A549 (cell line): Measurements from ENCODE around the gene MAML2. TPM values are rescaled to one million over a fixed set of nuclear protein-coding genes. Genes with fewer than 3 reads are reported as not detected.
A peak's percentile ranks its signal among the peaks of the same experiment; 100 is the strongest.

Source experiments
- ATAC-seq, 2 experiments: fragments of 200-7000 bp in 1 of 2; fragments of >200 bp in 1 of 2; cut with Nextera tagmentation in 1 of 2; cut with Tn5 transposase in 1 of 2; 3 replicates each; pipeline versions ENCODE4 v1.8.0 to v1.9.1; 2018 to 2020; ENCODE audit warnings: mild to moderate bottlenecking in 1 of 2, moderate library complexity in 1 of 2
- CTCF ChIA-PET: fragments of 300-600 bp; sonication (Branson Sonifier 250); formaldehyde crosslinking; extraction: SDS; loops from one replicate; lab custom pipeline; 2021; ENCODE audit warnings: antibody characterized with exemption, inconsistent platforms; lab: Yijun Ruan, JAX
- POLR2A ChIA-PET: fragments of 350-600 bp; formaldehyde crosslinking; extraction: SDS; loops from one replicate; lab custom pipeline; 2021; ENCODE audit warnings: antibody characterized with exemption, inconsistent platforms; lab: Yijun Ruan, JAX
- DNase-seq, 2 experiments: peaks; one replicate each; pipeline versions ENCODE4 v3.0.0 to v3.0.0-alpha.2; 2011 to 2016; ENCODE audit warnings: low read depth in 1 of 2, low spot score in 1 of 2
- FAIRE-seq: peaks from 2 replicates; lab custom pipeline; 2011; peaks lifted over from hg19 to GRCh38; lab: Jason Lieb, UNC
- H3K27ac ChIP-seq, 2 experiments: fragments of >200 bp; sonication (Bioruptor Twin); formaldehyde crosslinking; 3 replicates each; pipeline ENCODE4 v1.5.1; 2016 to 2017
- H3K4me1 ChIP-seq: fragments of >200 bp; sonication (Bioruptor Twin); formaldehyde crosslinking; 3 replicates; pipeline ENCODE4 v1.6.1; 2016
- H3K4me2 ChIP-seq: fragments of >200 bp; sonication (Bioruptor Twin); formaldehyde crosslinking; 3 replicates; pipeline ENCODE4 v1.6.1; 2016
- H3K4me3 ChIP-seq: fragments of >200 bp; sonication (Bioruptor Twin); formaldehyde crosslinking; 3 replicates; pipeline ENCODE4 v1.5.1; 2016
- H3K9me3 ChIP-seq: fragments of >200 bp; sonication (Bioruptor Twin); formaldehyde crosslinking; 3 replicates; pipeline ENCODE4 v1.6.1; 2016
- BCL3 ChIP-seq: fragments of >200 bp; sonication (Bioruptor Twin); formaldehyde crosslinking; IDR thresholded peaks from 3 replicates; pipeline ENCODE4 v1.6.1; 2016
- CBX8 ChIP-seq: fragments of 200-600 bp; sonication (generic); IDR thresholded peaks from 2 replicates; pipeline ENCODE4 v1.6.1; 2016
- CEBPB ChIP-seq, 2 experiments: fragments of >200 bp in 1 of 2; sonication (Bioruptor Twin) in 1 of 2; formaldehyde crosslinking in 1 of 2; IDR thresholded peaks; 2 replicates each; pipeline ENCODE4 v1.6.1; 2012 to 2016
- CHD4 ChIP-seq: fragments of 200-600 bp; sonication (generic); IDR thresholded peaks from 2 replicates; pipeline ENCODE4 v1.6.1; 2016; ENCODE audit warnings: antibody characterized with exemption, mild to moderate bottlenecking, borderline replicate concordance
- ESRRA ChIP-seq: fragments of 150-350 bp; IDR thresholded peaks from 2 replicates; pipeline ENCODE4 v1.6.1; 2014; ENCODE audit warnings: mild to moderate bottlenecking, low read length, borderline replicate concordance
- FOXS1 ChIP-seq: fragments of 250-450 bp; sonication (Bioruptor Pico); IDR thresholded peaks from 2 replicates; pipeline ENCODE4 v1.5.0; 2020; ENCODE audit warnings: mild to moderate bottlenecking, moderate library complexity
- GATA3 ChIP-seq: IDR thresholded peaks from 2 replicates; pipeline ENCODE4 v1.6.1; 2012; ENCODE audit warnings: borderline replicate concordance
- HES2 ChIP-seq: fragments of >200 bp; sonication (Bioruptor Twin); formaldehyde crosslinking; IDR thresholded peaks from 2 replicates; pipeline ENCODE4 v1.6.1; 2016
- HEYL ChIP-seq: fragments of 250-450 bp; sonication (Bioruptor Pico); IDR thresholded peaks from 2 replicates; pipeline ENCODE4 v1.8.0; 2021; ENCODE audit warnings: mild to moderate bottlenecking, moderate library complexity
- HMGXB4 ChIP-seq: fragments of 250-450 bp; sonication (Bioruptor Pico); IDR thresholded peaks from 2 replicates; pipeline ENCODE4 v1.5.0; 2021; ENCODE audit warnings: mild to moderate bottlenecking, moderate library complexity, borderline replicate concordance
- JUN ChIP-seq, 2 experiments: fragments of >200 bp; sonication (Bioruptor Twin); formaldehyde crosslinking; IDR thresholded peaks; 2 replicates in 1 of 2; 3 replicates in 1 of 2; pipeline ENCODE4 v1.6.1; 2016 to 2017
- NR3C1 ChIP-seq: fragments of >200 bp; sonication (Bioruptor Twin); formaldehyde crosslinking; IDR thresholded peaks from 3 replicates; pipeline ENCODE4 v1.6.1; 2017
- PBX3 ChIP-seq: IDR thresholded peaks from 2 replicates; pipeline ENCODE4 v1.6.1; 2012
- PHF8 ChIP-seq: fragments of 200-600 bp; sonication (generic); IDR thresholded peaks from 2 replicates; pipeline ENCODE4 v1.6.1; 2016; ENCODE audit warnings: low read depth, mild to moderate bottlenecking, antibody characterized with exemption, moderate library complexity, borderline replicate concordance
- REST ChIP-seq: fragments of 200-600 bp; sonication (generic); IDR thresholded peaks from 2 replicates; pipeline ENCODE4 v1.6.1; 2016; ENCODE audit warnings: antibody characterized with exemption, mild to moderate bottlenecking, moderate library complexity
- RNF2 ChIP-seq: fragments of 200-600 bp; sonication (generic); IDR thresholded peaks from 2 replicates; pipeline ENCODE4 v1.6.1; 2016; ENCODE audit warnings: low read depth, mild to moderate bottlenecking, antibody characterized with exemption, moderate library complexity, borderline replicate concordance
- TP53 ChIP-seq: fragments of 250-450 bp; sonication (Bioruptor Pico); IDR thresholded peaks from 2 replicates; pipeline ENCODE4 v1.5.0; 2021; ENCODE audit warnings: mild to moderate bottlenecking, moderate library complexity
- WGBS: methylation state at CpG from one replicate; pipeline ENCODE4 v1.1.6; 2017; ENCODE audit errors: missing lambda C conversion rate; 5-methylcytosine and 5-hydroxymethylcytosine counted together
- polyA plus RNA-seq, 4 experiments: library from polyadenylated mRNA; depleted of rRNA in 3 of 4; stranded (reverse); fragments of >200 nt; fragmentation: RNase III in 1 of 4; extraction: RNeasy Plus Mini Kit Qiagen cat#74134 plus additional on column Dnase treatment in 1 of 4; gene quantifications; 2 replicates in 3 of 4; 3 replicates in 1 of 4; pipeline ENCODE4 v1.2.3, GENCODE V29; 2011 to 2017

MAML2 gene
- polyA plus RNA-seq, 2 of the 4 experiments (the other 2 are of a cell fraction): 1.5 to 2.5 TPM

GRCh38 chr11:96337541-96338431 lies 5.2 kb downstream of the MAML2 start:
- no peak for ATAC-seq

GRCh38 chr11:96335388-96335787 lies 7.6 kb downstream of the MAML2 start:
- FAIRE-seq (no peak), ATAC-seq (no peak), DNase-seq (no peak)
- TF ChIP-seq RNF2 (no peak), BCL3 (no peak), GATA3 (no peak), TP53 (CRISPR knock-in tag) (no peak), CEBPB (IDR thresholded peaks at IDR 0.05) (0 out of 4 replicates have a peak, but pooled peaks of 1 of the 2 experiments have one; percentile 16), CBX8 (no peak)
- Histone ChIP-seq H3K4me1 (peaks cover 42% of the 10 kb centered on the region), H3K9me3 (no peaks in the 10 kb centered on the region), H3K27ac (no peak overlapping the region), H3K4me2 (no peak overlapping the region), H3K4me3 (no peak overlapping the region)
- ChIA-PET POLR2A (no interaction called here), CTCF (interaction anchor here (1.0 to 1.2 kb wide), 3 partner anchors 8 to 280 kb away, joined by 3 to 4 read pairs (median 3); partner anchors contain the start of gene MAML2)
- WGBS: 83% methylated on average over 4 of the region's 4 CpGs

More at GRCh38 chr11:96337541-96338431, 5.2 kb downstream of the MAML2 start:
- peaks cover 39% of the 10 kb centered on the region for H3K4me1 ChIP-seq
- no peak for TF ChIP-seq HES2
- no peak for TF ChIP-seq CHD4
- no peak for TF ChIP-seq ESRRA
- TF ChIP-seq FOXS1 (CRISPR knock-in tag): no peak
- TF ChIP-seq HEYL (CRISPR knock-in tag): no peak
- H3K27ac ChIP-seq: no peak overlapping the region
- DNase-seq (no peak), FAIRE-seq (no peak)
- 87% methylated on average over 6 of the region's 6 CpGs for WGBS
- H3K4me3 ChIP-seq: no peak overlapping the region
- CTCF ChIA-PET: interaction anchor here (1.4 to 6.9 kb wide), 2 partner anchors 283 to 501 kb away, joined by 3 to 51 read pairs; no protein-coding TSS in a partner anchor
- H3K9me3 ChIP-seq: no peaks in the 10 kb centered on the region
- H3K4me2 ChIP-seq: no peak overlapping the region
- POLR2A ChIA-PET: interaction anchor here (2.3 kb wide), 1 partner anchor 31 kb away, joined by 8 read pairs; no protein-coding TSS in a partner anchor

GRCh38 chr11:96334219-96334618 lies 8.8 kb downstream of the MAML2 start:
- no peak for TF ChIP-seq JUN (IDR thresholded peaks at IDR 0.05)
- TF ChIP-seq CEBPB (IDR thresholded peaks at IDR 0.05): no peak
- no peak for TF ChIP-seq HMGXB4 (CRISPR knock-in tag)
- no peak for TF ChIP-seq NR3C1
- no peak for TF ChIP-seq PBX3
- no peak for TF ChIP-seq REST
- TF ChIP-seq PHF8: no peak
- CTCF ChIA-PET: no interaction called here
- FAIRE-seq: no peak

More at GRCh38 chr11:96334219-96334618, 8.8 kb downstream of the MAML2 start:
- POLR2A ChIA-PET: no interaction called here
- H3K9me3 ChIP-seq: no peaks in the 10 kb centered on the region
- no peak overlapping the region for H3K27ac ChIP-seq
- 91% methylated on average over 4 of the region's 4 CpGs for WGBS
- H3K4me3 ChIP-seq: no peak overlapping the region
- ATAC-seq (no peak), DNase-seq (no peak)
- H3K4me2 ChIP-seq: no peak overlapping the region
- H3K4me1 ChIP-seq: peaks cover 45% of the 10 kb centered on the region
